NCI-H460 (cell line): ENCODE measurements around the gene UQCC2. TPM values are rescaled to one million over a fixed set of nuclear protein-coding genes. Genes with fewer than 3 reads are reported as not detected.

Experiments
- DNase-seq: peaks from one replicate; pipeline ENCODE4 v3.0.0-alpha.2; 2016; ENCODE audit warnings: low read depth; ENCODE audit errors: extremely low read depth
- total RNA-seq: library from RNA; depleted of rRNA; stranded (reverse); fragments of >200 nt; shearing (Covaris generic); gene quantifications from 2 replicates; pipeline ENCODE4 v1.2.3, GENCODE V29; 2014

The UQCC2 gene
- total RNA-seq, 1 experiment from 2014 or later, result 29.2 TPM

DNA sequence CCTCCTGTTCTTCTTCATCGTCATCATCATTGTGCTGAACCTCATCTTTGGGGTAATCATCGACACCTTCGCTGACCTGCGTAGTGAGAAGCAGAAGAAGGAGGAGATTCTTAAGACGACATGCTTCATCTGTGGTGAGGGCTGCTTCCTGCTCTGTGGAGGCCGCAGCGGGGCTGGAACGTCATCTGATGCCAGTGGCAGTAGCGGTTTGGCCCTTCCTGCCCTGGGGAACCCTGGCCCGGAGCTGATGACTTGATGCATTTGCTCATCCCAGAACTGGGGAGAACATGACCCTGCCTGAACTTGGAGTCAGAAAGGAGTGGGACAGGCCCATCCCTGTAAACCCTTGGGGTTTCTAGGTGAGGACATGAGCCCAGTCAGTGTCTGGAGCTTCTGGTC is 18.7 kb downstream of the UQCC2 start:
- no peak for DNase-seq

DNA sequence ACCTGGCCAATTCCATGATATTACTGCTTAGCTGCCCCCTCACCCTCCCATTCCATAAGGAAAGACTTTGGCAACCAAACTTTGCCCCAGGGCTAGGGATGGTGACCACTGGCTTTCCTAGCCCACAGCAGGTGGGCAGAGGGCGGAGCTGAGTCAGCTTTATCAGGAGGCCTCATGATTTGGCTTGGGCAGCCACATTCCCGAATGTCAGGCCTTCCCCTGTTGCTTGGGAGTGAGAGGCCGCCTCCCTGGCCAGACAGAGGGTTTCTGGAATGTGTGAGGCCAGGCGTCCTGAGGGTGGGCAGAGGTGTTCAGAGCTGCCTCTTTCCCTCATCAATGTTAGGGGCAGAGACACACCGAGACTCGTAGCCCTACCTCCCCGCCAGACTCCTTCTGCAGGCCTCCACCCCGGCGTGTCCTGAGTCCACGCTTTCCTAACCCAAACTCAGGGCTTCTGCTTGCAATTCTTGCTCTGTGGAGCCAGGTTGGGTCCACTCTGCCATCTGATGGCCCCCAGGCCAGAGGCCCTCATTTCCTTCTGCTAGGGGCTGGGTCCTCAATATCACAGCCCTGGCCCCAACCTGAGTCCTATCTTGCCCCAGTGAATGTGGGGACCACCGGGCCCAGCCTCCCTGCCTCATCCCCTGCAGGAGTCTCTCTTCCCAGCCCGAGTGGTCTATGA is 19.3 kb downstream of the UQCC2 start:
- no peak for DNase-seq

- no peak for DNase-seq
These were observed 19.9 kb downstream of the UQCC2 start for GRCh38 chr6:33691456-33692077.

GRCh38 chr6:33690766-33691165 is 20.7 kb downstream of the UQCC2 start:
- no peak for DNase-seq

DNA sequence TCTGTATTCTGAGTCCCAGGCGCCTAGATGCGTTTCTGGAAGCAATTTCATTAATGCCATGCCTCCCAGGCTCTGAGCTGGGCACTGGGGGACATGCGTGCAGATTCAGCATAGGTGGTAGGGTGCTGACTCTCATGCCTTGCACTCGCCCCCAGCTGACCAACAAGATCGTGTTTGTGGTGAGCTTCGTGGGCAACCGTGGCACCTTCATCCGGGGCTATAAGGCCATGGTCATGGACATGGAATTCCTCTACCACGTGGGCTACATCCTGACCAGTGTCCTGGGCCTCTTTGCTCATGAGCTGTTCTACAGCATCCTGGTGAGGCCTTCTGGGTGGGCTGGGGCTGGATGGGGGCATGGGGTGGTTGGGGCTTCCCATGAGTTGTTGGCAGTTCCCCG is 21.6 kb downstream of the UQCC2 start:
- no peak for DNase-seq

DNA sequence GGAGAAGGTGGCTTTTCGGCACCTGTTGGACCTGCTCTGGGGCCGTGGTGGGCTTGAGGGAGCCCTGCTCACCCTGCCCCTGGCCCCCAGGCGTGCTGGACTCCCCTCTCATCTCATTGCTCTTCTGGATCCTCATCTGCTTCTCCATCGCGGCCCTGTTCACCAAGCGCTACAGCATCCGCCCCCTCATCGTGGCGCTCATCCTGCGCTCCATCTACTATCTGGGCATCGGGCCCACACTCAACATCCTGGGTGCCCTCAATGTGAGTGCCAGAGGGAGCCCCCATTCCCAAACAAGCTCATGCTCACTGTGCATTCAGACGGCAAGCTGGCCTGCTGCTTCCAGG is 22.4 kb downstream of the UQCC2 start:
- DNase-seq, result no peak

DNA sequence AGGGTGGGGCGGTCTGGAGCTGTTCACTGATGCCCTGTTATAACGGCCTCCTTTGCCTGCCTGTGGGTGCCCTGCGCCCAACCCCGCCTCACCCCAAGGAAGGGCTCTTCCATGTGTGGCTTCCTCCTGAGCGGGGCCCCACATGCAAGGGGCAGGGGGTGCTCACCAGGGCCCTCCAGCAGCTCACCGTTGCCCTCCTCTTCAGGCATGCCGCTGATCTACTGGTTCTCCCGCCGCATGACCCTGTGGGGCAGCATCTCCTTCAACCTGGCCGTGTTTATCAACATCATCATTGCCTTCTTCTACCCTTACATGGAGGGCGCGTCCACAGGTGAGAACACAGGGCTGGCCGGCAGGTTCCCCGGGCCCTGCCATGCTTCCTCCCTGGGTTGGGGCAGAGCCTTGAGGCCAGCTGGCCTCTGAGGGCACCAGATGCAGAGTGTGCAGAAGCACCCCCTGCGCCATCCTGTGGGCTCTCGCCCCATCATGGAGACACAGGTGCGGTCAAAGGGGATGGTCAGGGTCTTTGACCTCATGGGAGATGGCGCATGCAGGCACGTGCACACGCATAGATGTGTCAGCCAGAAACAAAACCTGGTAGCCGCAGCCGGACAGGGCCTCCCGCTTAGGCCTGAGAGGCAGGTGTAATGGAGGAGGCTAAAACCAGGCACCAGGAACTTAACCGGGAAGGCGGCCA is 22.9 kb downstream of the UQCC2 start:
- DNase-seq, result no peak

- no peak for DNase-seq
These were observed 23.5 kb downstream of the UQCC2 start for GRCh38 chr6:33688006-33688405.

DNA sequence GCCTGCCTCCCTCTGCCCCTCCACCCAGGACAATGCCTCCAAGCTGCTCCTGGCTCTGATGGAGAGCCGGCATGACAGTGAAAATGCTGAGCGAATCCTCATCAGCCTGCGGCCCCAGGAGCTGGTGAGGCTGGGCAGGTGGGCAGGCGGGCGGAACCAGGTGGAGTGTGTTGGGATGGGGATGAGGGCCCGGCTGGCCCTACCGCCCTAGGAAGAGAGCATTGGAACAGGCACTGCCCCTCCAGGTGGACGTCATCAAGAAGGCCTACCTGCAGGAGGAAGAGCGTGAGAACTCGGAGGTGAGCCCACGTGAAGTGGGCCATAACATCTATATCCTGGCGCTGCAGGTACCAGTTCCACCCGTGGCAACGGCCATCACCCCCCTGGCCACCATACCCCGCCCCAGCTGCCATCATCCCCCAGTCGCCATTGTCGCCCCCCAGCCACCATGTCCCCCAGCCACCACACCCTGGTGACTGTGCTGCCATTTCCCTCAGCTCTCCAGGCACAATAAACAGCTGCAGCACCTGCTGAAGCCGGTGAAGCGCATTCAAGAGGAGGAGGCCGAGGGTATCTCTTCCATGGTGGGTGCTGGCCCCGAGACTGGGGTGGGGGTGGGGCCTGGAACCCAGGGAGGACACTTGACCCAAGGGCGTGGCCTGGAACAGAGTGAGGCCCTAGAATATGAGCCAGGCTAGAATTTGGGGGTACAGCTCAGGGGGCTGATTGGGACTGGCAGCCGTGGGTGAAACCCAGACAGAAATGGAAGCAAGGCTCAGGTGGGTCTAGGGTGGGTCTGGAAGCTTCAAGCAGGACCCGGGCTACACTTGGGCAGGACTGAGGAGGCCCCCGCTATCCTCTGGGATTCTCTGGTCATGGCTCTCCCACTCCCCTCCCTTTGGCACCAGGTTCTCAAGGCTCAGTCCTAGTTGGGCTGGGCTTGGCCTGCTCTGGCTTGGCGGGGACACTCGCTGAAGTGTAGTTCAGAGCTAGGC is 24.2 kb downstream of the UQCC2 start:
- no peak for DNase-seq

DNA sequence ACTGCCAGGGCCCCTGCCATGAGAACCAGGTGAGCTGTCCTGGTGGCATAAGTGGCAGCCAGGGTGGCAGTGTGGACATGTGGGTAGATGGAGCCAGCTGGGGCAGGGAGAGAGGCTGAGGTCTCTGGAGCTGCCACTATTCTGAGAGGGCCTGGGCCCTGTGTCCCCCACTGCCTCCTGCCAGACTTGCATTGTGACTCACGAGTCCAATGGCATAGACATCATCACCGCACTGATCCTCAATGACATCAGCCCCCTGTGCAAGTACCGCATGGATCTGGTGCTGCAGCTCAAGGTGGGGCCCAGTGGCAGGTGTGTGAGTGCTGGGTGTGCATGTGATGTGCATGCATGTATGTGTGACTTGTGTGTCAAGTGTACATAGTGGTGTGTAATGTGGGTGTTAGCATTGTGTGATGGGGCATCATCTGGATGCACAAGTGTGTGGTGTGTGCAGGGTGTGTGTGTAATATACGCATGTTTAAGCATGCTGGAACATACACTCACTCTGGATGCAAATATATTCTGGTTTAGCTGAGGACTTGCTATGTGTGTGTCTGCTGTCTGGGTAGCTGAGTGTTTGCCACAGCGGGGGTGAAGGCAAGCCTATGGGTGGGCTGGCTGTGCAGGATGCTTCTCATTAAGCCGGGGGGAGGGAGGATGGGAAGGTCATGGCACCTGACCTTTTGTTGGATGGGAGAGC is 25.1 kb downstream of the UQCC2 start:
- no peak for DNase-seq

GRCh38 chr6:33685411-33686224 is 25.9 kb downstream of the UQCC2 start:
- DNase-seq, result no peak

DNA sequence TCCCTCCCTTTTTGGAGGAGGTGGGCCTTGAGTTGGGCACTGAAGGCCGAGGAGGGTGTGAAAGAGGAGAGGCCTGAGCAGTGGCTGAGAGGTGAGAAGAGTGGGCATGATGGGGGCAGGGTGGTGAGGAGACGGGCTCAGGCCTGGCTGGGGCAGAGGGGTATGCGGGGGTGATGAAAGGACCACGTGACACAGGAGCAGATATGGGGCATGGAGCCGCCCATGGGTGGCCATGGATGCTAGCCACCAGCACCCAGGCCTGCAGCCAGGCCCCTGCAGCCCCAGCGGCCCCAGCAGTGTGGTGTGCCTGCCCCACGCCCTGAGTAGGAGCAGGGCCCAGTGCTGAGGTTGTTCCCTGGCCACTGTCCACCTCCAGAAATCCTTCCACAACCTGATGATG is 26.5 kb downstream of the UQCC2 start:
- no peak for DNase-seq

DNA sequence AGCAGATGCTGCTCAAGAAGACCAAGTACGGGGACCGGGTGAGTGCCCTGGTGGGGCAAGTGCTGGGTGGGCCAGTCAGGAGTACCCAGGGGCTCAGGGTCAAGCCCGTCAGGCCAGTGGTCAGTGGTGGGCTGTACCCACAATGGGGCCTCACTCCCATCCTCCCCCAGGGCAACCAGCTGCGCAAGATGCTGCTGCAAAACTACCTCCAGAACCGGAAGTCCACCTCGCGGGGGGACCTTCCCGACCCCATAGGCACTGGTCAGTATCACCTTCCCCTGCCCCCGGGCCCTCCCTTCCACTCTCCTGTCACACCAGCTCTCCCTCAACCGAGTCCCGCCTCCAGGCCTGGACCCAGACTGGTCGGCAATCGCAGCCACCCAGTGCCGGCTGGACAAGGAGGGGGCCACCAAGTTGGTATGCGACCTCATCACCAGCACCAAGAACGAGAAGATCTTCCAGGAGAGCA is 27.0 kb downstream of the UQCC2 start:
- no peak for DNase-seq

DNA sequence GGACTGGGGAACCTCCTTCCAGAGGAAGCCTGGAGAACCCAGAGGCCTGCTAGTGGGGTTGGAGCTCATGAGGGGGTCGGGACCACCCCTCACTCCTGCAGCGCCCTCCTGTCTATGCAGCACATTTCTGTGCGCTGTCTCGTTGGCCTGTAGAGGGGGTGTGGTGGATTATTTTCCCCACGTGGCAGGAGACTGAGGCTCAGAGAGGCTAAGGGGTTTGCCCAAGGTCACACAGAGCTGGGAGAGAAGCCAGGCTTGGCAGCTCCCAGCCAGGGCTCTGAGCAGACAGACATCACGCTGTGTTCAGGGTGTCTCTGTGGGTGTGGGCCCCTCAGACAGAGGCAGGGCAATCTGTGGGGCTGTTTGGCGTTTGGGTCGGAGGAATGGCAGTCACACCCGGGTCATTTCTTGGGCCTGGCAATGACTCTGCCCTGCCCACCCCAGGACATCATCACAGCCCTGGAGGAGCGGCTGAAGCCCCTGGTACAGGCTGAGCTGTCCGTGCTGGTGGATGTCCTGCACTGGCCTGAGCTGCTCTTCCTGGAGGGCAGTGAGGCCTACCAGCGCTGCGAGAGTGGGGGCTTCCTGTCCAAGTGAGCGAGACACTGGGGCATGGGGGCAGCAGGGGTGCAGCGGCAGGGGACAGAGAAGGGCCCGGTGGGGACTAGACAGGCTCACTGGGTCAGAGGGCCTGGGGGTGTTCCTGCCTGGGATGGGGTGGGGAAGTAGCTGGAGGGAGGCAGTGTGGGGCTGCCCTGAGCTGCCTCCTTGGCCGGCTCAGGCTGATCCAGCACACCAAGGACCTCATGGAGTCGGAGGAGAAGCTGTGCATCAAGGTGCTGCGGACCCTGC is 27.7 kb downstream of the UQCC2 start:
- no peak for DNase-seq

DNA sequence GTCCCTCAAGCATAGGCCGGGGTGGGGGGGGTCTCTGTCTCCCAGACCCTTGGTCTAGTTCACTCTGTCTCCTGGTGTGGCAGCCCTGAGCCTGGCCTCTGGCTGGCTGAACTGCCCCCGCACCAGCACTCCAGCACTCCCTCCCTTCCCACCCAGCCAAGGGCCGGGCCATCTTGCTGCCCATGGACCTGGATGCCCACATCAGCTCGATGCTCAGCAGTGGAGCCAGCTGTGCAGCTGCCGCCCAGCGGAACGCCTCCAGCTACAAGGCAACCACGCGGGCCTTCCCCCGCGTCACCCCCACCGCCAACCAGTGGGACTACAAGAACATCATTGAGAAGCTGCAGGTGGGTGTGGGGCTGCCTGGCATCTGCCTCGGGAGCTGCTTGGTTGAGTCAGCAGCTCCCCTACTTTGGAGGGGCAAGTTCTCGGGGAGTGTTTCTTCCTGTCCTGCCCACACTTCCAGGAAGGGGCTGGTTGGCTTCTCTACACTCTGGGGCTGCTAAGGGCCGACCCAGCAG is 28.4 kb downstream of the UQCC2 start:
- DNase-seq, result no peak

GRCh38 chr6:33682341-33682740 is 29.2 kb downstream of the UQCC2 start:
- DNase-seq, result no peak

DNA sequence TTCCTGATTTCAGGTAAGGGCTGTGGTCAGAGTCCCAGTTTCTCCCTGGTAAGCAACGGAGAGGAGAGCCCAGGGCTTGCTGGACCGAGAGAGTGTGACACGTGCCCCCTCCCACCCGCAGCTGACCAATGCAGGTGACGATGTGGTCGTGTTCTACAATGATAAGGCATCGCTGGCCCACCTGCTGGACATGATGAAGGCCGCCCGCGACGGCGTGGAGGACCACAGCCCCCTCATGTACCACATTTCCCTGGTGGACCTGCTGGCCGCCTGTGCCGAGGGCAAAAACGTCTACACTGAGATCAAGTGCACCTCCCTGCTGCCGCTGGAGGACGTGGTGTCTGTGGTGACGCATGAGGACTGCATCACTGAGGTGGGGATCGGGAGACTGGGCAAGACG is 31.7 kb downstream of the UQCC2 start:
- DNase-seq, result no peak

GRCh38 chr6:33678932-33679490 is 32.5 kb downstream of the UQCC2 start:
- DNase-seq, result no peak
